Mesothelial cell of epicardium (in vitro differentiated cells): Measurements from ENCODE around the gene HDAC8. TPM values are rescaled to one million over a fixed set of nuclear protein-coding genes. Genes with fewer than 3 reads are reported as not detected.
A peak's percentile ranks its signal among the peaks of the same experiment; 100 is the strongest.
"Not testable (repeated sequence)": the region's sequence is repeated elsewhere in the genome, so short reads cannot be mapped to it uniquely, and the experiment has no call there.

Experiments used
- DNase-seq, 2 experiments: peaks; one replicate each; pipeline ENCODE4 v3.0.0; 2021; ENCODE audit warnings: low spot score in 2 of 2; ENCODE audit not compliant: unreplicated experiment in 2 of 2
- H3K27ac Mint-ChIP-seq: 2 replicates; pipeline ENCODE4 v1.8.0; 2021; ENCODE audit warnings: mixed read lengths
- H3K27me3 Mint-ChIP-seq: 2 replicates; pipeline ENCODE4 v1.8.0; 2021; ENCODE audit warnings: low read depth, mixed read lengths
- H3K36me3 Mint-ChIP-seq: 2 replicates; pipeline ENCODE4 v1.8.0; 2021; ENCODE audit warnings: mixed read lengths
- H3K4me1 Mint-ChIP-seq: 2 replicates; pipeline ENCODE4 v1.8.0; 2021; ENCODE audit warnings: mixed read lengths
- H3K4me3 Mint-ChIP-seq: 2 replicates; pipeline ENCODE4 v1.8.0; 2021; ENCODE audit warnings: mild to moderate bottlenecking, moderate library complexity, mixed read lengths
- H3K9me3 Mint-ChIP-seq: 2 replicates; pipeline ENCODE4 v1.8.0; 2021; ENCODE audit warnings: mixed read lengths
- total RNA-seq: library from RNA; stranded (reverse); gene quantifications from 3 replicates; pipeline ENCODE4 v1.2.1, GENCODE V29; 2021
- TF ChIP-seq, protein P1 (sequence below): fragments of 200-600 bp; sonication (generic); IDR thresholded peaks from one replicate; pipeline ENCODE4 v1.5.0; 2021; ENCODE audit warnings: antibody characterized with exemption; ENCODE audit not compliant: unreplicated experiment

The HDAC8 gene
- total RNA-seq, 1 donor from 2014 or later: 50.0 TPM

GRCh38 chrX:72569786-72570185 is 2.9 kb downstream of the HDAC8 start:
- no peak for DNase-seq
- Mint-ChIP-seq H3K27me3 (no peaks in the 10 kb centered on the region), H3K4me3 (no peak overlapping the region), H3K9me3 (peaks cover 7% of the 10 kb centered on the region), H3K4me1 (peaks cover 5% of the 10 kb centered on the region), H3K36me3 (peaks cover 14% of the 10 kb centered on the region), H3K27ac (no peak overlapping the region)
- TF ChIP-seq, protein P1, sequence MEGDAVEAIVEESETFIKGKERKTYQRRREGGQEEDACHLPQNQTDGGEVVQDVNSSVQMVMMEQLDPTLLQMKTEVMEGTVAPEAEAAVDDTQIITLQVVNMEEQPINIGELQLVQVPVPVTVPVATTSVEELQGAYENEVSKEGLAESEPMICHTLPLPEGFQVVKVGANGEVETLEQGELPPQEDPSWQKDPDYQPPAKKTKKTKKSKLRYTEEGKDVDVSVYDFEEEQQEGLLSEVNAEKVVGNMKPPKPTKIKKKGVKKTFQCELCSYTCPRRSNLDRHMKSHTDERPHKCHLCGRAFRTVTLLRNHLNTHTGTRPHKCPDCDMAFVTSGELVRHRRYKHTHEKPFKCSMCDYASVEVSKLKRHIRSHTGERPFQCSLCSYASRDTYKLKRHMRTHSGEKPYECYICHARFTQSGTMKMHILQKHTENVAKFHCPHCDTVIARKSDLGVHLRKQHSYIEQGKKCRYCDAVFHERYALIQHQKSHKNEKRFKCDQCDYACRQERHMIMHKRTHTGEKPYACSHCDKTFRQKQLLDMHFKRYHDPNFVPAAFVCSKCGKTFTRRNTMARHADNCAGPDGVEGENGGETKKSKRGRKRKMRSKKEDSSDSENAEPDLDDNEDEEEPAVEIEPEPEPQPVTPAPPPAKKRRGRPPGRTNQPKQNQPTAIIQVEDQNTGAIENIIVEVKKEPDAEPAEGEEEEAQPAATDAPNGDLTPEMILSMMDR: no peak

DNA sequence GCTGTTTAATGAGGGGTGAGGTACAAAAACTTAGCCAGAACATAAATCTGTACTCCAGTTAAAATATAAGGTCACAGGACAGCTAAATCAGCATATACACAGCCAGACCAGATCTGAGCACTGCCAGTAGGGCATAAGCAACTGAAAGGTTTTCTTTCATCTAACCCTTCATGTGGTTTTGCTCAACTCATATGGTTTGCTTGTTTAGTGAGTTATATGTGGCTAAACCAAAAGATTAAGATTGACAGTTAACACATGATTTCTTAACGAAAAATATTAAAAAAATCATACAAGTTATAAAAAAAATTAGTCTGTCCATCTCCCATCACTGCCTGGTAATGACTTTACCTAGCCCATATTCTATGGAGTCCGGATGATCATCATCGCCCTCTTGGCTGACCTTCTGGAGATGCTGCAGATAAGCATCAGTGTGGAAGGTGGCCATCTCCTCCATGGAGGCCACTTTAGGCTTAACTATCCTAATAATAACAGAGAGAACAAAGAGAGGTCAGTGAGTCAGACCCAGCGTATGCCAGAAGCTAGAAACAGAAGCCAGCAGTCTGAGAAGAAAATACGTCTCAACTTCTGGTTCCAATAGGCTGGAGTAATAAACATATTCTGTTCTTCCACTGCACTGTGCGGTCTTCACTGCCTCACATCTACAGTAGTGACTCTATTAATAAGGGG is 4.1 kb downstream of the HDAC8 start:
- Mint-ChIP-seq H3K36me3 (peaks cover 14% of the 10 kb centered on the region), H3K4me3 (no peak overlapping the region), H3K27ac (no peak overlapping the region), H3K4me1 (peaks cover 5% of the 10 kb centered on the region), H3K27me3 (no peaks in the 10 kb centered on the region), H3K9me3 (peaks cover 9% of the 10 kb centered on the region)
- no peak for DNase-seq
- TF ChIP-seq, protein P1: no peak

- Mint-ChIP-seq H3K4me3 (no peak overlapping the region), H3K27me3 (no peaks in the 10 kb centered on the region), H3K9me3 (peaks cover 18% of the 10 kb centered on the region), H3K36me3 (peaks cover 24% of the 10 kb centered on the region), H3K27ac (no peak overlapping the region), H3K4me1 (peaks cover 2% of the 10 kb centered on the region)
- TF ChIP-seq, protein P1: no peak
- no peak for DNase-seq
Observed at GRCh38 chrX:72566448-72566847, 6.2 kb downstream of the HDAC8 start.

DNA sequence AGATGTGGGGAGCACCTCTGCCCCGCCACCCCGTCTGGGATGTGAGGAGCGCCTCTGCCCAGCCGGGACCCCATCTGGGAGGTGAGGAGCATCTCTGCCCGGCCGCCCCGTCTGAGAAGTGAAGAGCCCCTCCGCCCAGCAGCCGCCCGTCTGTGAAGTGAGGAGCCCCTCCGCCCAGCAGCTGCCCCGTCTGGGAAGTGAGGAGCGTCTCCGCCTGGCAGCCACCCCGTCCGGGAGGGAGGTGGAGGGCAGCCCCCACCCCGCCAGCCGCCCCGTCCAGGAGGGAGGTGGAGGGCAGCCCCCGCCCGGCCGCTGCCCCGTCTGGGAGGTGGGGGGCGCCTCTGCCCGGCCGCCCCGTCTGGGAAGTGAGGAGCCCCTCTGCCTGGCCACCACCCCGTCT is 13.0 kb downstream of the HDAC8 start:
- peaks cover 34% of the 10 kb centered on the region for H3K36me3 Mint-ChIP-seq
- H3K27me3 Mint-ChIP-seq, H3K4me3 Mint-ChIP-seq, DNase-seq, H3K27ac Mint-ChIP-seq, H3K4me1 Mint-ChIP-seq: not testable (repeated sequence)
- H3K9me3 Mint-ChIP-seq: peaks cover 47% of the 10 kb centered on the region

GRCh38 chrX:72554448-72555140 is 18.0 kb downstream of the HDAC8 start:
- peak overlapping the region; percentile 58 for H3K4me3 Mint-ChIP-seq

GRCh38 chrX:72552443-72552842 is 20.2 kb downstream of the HDAC8 start:
- not testable (repeated sequence) for H3K27ac Mint-ChIP-seq, H3K4me3 Mint-ChIP-seq, DNase-seq, H3K4me1 Mint-ChIP-seq, H3K36me3 Mint-ChIP-seq, H3K27me3 Mint-ChIP-seq
- H3K9me3 Mint-ChIP-seq: peaks cover 32% of the 10 kb centered on the region

More at GRCh38 chrX:72554448-72555140, 18.0 kb downstream of the HDAC8 start:
- Mint-ChIP-seq H3K4me1 (peaks cover 6% of the 10 kb centered on the region), H3K9me3 (peaks cover 42% of the 10 kb centered on the region), H3K27ac (peak overlapping the region; percentile 47), H3K36me3 (peaks cover 15% of the 10 kb centered on the region), H3K27me3 (no peaks in the 10 kb centered on the region)
- peak in 1 of 2 experiments; percentile 41 for DNase-seq
- TF ChIP-seq, protein P1: no peak
